ENCODE data around the gene PTH1R.
A peak's percentile ranks its signal among the peaks of the same experiment; 100 is the strongest.

Gene PTH1R

DNA sequence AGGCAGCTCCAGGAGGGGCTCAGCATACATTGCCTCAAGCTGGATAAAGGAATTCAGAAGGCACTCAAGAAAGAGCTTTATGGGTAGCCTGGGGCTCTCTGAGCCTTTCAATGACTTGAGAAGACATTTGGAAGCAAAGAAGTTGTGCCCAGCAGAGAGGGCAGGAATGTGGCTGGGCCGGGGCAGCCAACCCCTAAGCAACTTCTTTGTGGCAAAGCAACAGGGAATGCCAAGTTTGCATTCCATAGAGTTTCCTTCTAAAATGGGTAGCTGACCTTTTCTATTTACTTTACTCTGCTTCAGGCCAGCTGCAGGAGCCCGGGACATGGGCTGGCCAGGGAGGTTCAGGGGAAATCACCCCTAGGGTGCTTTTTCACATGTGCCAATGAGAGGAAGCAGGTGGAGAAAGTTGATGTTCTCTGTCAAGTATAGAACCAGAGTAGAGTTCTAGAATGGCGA is 53.5 kb downstream of the PTH1R start:
- no peak for DNase-seq (ENCODE audit: low read depth)

DNA sequence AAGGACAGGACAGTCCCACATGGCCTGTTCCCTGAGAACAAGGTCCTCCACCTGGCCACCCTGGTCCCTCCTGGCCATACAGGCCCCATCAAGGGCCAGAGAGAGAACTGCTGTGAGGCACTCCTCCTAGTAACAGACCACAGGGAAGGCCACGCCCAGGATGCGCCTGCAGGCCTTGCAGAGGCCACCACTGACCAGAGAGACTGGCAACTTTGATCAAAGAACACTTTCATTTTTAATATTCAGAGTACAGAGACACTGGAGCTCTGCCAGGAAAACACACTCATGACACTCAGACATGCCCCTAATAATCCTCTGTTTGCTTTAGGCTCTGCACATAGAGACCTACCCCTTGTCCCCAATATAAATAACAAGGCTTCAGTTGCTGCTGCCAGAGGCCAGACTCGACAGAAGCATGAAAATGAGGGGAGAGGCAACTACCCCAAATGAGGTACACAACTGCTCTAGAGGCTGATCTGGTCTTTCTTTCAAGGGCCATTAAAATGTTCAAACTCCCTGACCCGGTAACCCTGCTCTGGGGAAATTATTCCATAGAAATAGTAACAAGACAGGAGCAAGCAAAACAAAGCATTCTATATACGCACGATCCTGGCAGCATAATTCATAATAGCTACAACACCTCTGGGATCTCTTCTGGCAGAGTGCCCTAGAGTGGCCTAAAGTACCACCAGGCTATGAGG is 54.3 kb downstream of the PTH1R start:
- no peak for DNase-seq (ENCODE audit: low read depth)

DNA sequence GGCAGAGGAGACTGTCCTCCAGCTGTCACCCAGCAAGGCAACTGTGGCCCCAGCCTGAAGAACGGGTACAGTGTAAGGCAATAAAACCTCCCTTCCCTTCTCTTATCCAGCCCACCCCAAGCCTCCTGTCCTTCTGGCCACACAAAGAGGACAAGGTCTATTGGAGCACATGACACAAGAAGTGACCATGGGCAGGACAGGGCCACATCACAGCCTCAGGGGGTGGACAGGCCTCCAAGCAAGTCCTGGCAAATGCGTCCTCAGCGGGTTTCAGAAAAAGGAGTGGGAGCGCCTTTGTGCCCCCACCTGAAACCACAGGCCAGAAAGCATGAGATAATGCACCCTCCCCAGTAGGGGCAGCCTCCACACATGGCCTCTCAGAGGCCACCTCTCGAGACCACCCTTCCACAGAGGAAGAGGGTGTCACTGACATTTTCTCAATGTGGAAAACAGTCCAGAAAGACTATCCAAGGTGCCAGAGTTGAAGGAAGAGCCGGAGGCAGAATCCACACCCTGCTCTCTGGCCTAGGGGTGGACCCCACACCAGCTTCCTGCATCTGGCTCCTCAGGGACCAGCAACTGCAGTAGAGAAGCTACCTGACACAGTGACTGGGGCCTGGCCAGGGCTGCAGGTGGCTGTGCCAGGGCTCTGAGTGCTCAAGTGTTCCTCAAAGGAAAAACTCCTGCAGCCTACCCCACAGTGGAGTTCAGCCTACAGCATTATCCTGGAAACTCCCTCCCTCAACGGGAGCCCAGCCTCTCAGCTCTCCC is 55.1 kb downstream of the PTH1R start:
- no peak for DNase-seq (ENCODE audit: low read depth)

DNA sequence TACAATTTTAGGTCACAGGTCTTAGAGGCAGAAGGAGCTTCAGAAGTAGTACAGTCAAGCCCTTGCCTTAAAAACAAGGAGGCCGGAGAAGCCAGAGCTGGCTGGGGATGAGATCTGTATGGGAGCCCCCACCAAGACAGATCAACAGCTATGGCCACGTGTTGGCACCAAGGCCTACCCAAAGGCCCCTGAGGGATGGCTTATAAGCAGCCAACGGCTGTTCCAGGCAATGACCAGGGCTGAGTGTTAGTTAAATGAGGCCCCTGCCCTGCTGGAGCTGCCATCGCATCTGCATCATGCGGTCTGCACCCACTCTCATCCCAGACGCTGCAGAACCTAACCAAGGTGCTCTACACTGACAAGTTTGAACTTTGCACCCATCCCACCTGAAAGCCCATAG is 55.7 kb downstream of the PTH1R start:
- DNase-seq (ENCODE audit: low read depth): no peak

DNA sequence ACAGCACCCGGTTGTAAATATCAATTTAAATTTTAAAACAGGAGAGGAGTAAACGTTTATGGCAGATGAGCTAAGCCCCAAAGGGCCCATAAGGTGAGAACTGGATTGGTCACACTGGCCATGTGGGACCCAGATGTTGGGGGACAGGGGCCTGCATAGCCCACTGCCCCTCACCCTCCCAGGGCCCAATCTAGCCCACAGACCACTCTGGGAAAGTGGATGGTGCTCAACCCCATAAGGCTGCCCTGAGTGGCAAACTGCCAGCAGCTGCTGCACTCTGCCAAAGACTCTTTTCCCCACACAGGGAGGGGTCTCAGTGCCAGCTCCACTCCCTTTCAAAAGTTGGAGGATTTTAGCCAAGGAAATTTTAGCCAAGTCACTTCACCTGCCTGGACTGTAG is 56.6 kb downstream of the PTH1R start:
- no peak for DNase-seq (ENCODE audit: low read depth)

DNA sequence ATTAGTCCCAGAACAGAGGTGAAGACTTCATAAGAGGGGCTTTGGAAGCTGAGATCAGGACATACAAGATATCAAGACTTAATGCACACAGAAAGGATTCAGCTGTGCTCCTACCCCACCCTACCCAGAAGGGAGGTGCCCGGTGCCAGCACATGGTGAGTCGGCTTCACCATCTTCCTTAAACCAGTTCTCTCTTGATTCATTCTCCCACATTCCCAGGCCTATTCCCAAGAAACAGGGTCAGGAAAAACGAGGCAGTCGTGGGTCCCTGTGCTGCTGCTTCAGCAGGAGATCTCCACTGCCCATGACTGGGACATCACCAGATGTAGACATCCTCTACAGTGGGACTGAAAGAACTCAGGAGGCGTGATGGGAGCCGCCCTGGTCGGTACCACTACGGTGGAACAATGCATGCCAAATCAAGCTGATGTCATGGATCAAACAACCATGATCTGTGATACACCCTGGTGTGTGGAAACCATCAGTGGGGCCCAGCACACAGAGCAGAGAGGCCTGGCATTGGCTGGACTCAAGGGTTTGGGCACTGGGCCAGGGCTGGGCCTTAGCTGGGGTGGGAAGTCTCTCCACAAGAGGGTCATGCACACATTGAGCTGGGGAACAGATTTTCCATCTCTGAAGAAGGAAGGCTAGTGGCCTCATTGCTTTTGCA is 57.1 kb downstream of the PTH1R start:
- DNase-seq (ENCODE audit: low read depth): no peak

DNA sequence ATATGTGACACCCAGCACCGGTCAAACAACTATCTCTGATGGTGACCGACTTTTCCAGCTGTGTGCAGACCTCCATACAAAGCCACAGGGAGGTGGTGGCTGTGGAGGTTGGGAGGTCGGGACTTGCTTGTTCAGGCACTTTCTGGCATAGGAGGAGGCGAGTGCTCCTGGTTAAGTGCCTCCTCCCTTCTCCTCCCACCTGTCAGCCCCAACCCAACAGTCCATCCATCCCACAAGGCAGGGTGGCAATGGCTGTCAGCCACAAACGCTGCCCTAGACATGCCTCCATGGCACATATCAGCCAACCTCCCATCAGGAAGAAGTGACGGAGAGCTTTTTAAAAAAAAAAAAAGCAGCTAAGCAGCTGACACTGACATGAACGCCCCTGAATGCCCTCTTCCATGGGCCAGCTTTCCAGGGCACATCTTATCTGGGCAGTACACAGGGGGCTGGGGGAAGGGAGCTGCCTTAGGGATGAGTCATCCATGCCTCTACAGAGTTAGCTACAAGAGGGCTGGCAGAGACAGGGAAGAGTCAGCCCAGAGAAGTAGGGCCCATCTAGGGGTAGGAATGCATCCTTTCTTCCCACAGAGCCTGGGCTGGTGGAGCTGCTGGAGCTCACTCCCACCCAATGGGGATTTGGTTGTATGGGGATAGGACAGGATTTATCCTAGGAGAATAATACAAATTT is 57.8 kb downstream of the PTH1R start:
- DNase-seq (ENCODE audit: low read depth): no peak

DNA sequence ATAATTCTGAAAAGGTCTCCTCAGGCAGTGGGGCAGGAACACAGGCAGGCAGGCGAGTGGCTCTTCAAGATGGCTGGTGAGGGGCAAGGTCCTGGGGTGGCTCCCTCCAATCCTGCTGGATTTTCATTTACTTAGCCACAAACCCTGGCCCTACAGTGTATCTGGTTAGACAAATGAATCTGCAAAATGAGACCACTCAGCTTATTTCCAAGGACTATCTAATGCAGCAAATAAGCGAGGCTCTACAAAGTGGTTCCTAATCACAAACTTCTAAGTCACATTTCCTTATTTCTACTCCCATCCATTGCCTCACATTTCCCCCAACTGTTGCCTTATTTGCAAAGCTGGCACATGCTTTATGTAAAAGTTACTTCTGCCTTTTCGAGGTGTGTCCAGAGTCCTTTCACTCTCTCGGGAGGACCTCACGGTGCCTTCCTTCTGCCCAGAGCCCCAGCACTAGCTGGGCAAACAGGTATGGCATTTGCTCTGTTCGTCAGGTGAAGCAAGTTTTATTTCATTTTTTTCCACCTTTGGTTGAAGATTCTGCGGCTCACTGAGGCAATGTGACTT is 58.6 kb downstream of the PTH1R start:
- no peak for DNase-seq (ENCODE audit: low read depth)

DNA sequence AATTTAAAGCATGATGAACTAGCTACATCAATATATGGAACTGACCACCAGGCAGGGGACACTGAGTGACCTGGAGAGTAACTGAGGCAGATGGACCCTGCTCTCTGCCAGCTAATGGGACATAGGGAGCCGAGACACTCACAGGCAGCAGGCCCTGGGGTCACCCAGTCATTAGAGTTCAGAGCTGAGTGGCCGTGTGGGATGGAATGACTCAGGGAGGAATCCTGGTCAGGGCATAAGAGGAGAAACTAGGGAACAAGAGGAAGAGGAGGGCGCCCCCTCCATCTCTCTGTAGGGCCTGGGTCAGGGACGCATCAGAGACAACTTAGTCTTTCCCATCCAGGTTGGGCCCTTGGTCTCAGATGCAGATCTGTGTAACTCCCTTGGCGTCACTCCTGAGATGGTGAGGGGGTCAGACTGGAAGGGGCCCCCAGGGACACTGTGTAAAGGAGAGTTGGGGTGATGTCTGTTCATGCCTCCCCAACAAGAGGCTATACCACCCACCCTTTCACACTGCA is 59.3 kb downstream of the PTH1R start:
- DNase-seq (ENCODE audit: low read depth): no peak

DNA sequence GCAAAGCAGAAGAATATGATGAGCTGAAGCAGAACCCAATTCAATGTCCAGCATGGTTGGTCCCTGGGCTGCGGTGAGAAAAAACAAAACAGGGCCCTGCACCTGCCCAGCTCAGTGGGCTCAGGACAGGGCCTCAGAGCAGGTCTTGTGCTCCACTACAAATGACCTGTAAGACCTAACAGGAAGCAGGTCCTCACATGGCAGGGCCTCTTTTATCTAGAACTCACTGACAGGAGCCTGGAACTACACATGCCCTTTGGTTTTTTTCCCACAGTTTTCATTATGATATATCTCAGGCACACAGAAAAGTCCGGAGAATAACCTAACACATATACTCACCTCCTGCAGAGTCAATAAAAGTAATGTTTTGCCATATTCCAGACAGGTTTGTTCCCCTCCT is 60.6 kb downstream of the PTH1R start:
- no peak for DNase-seq (ENCODE audit: low read depth)

DNA sequence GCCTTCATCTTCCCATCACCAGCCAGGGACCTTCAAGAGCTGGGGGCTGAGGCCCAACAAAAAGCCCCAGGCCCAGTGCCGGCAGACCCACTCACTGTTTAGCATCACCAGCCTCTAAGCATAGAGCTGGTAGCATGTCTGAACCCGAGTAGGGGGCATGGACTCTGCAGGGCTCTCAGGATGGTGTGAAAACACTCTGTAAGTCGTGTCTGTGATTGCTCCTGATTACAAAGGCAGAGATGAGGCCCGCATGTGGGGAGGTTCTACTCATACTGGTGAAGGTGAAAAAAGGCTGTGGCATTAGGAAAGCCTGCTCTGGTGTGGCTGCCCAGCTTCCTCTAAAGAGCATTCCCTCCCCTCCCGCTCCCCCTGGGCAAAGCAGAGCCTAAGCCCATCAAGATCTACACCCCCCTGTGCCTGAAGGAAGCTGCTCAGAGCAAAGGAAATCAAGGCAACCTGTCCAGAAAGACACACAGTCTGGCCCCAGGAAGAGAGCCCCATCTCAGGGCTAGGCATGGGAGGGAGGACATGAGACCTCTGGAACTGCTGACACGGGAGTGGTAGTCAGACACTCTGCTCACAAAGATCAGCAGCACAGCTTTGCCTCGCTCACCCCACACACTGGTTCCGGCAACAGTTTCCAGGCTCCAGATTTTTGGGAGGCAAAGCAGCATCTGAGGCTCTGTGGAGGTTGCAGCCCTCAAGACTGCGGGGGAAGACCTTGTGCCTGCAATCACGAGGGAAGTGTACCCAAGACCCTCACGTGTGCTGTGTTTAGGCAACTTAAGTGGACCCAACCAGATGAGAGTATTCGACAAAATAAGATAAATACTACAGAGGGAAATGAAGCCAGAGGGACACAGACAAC is 62.3 kb downstream of the PTH1R start:
- DNase-seq (ENCODE audit: low read depth): no peak

DNA sequence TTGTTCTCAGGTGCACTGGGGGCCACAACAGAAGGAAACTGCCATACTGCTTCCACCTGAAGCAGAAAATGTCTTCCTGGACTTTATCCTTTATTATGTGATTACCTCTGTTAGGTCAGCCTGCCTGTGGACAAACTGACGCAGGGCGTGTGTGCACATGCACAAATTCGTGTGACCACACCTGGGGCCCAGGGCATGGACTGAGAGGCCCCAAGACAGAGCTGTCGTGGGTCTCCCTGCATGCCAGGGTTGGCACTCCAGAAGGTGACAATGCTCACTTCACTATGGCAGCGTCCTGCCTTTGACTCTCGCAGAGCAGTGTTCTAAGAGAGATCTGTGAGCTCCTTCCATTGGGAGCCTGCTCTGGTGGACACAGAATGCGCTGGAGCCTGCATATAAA is 64.6 kb downstream of the PTH1R start:
- no peak for DNase-seq (ENCODE audit: low read depth)

DNA sequence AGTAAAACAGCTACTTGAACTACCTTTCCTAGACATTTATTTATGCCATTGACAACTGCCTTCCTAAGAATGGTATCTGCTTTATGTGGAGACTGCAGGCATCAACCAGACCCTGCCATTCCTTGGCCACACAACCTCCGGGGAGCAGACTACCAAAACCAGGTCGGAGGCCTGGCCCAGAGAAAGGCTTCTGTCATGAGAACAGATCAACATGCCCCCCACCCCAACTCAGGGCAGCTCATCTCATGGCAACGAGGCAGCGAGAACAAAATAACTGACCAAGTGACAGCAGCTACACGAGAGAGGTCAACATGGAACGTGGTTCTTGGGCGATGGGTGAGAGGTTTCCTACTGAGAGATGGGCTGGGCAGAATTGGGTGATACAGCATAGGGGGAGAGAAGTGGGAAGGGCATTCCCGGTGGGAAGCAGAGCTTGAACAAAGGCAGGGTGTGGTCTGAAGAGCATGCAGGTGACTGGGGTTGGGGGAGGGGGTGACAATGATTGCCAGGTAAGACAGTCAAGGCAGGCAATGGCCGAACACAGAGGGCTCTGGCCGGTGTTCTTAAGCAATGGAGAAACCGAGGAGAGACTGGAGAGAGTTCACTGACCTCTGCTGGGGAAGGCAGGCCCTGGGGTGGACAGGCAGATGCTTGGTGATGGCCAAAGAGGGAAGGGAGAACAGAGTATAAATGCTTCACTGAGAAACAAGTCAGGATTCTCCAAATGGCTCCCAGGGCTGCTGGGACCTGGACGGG is 65.1 kb downstream of the PTH1R start:
- DNase-seq (ENCODE audit: low read depth): no peak

DNA sequence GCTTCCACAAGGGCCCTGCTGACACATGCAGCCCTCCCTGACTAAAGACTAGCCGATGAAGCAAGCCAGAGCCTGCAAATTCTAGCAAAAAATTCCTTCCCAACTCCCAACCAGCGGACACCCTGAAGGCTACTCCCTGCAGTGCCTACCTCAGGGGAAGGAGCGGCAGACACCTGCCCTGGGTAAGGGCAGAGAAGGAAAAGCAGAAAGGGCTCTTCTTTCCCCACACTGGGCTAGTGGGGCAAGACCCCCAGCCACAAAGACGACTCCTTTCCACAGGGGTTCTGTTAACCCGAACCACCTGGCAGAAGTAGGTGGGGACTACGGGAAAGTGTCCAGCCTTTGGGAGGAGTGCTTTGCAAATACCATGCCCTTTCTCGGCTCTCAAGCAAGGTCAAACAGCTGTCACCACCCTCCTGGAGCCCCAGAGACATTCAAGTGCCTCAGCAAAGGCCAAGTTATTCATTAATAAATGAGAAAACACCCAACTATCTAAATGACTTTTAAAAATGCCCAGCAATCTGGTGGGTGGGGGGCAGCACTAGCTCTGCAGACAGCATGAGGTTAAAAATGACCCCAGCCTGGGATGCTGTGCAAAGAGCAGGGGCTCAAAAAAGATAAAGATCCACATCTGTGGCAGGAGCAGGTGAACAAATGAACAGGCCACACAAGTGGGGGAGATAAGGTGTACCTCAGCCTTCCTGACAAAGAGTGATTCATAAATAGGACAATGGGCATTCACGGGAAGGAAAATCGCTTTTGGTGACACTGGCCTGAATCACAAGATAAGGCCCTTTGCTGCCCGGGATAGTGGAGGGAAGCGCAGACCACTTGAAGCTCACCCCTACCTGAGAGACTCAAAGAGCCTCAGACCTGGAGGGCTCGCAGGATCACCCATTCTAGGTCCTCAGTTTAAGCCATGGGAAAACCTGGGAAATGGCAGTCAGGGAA is 66.0 kb downstream of the PTH1R start:
- no peak for DNase-seq (ENCODE audit: low read depth)

DNA sequence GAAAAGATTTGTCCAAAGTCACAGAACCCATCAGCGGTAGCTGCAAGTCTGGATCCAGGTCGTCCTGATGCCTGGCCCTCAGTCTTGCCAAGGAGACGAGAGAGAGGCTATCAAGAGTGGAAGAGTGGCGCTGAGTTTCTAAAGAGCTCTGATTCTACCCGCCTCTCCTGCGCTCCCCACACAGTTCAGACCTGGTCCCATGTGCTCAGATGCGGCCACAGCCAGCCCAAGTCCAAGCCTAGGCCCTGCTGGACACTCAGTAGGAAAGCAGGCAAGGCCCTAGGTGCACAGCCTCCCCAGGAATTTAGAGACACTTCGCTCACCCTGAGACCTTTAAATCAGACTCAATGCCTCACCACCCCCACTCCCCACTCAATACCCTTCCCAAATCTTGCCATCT is 66.7 kb downstream of the PTH1R start:
- no peak for DNase-seq (ENCODE audit: low read depth)

DNA sequence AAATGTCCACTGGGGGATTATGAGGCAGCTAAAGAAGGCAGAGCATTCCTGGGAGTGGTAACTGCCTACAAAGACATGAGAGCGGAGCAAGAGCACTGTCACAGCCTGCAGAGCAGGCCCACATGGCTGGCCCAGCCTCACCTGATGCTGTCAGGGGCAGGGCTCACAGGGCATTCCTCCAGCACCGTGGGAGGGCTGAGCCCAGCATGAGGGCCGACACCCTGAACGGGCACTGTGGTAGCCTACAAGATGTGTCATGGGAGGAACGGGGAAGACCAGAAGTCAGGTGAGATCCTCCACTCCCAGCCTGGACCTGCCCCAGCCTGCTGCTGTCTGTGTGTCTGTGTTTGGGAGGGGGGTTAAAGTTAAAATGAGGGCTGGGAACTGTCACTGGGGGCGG is 68.9 kb downstream of the PTH1R start:
- DNase-seq (ENCODE audit: low read depth): no peak

DNA sequence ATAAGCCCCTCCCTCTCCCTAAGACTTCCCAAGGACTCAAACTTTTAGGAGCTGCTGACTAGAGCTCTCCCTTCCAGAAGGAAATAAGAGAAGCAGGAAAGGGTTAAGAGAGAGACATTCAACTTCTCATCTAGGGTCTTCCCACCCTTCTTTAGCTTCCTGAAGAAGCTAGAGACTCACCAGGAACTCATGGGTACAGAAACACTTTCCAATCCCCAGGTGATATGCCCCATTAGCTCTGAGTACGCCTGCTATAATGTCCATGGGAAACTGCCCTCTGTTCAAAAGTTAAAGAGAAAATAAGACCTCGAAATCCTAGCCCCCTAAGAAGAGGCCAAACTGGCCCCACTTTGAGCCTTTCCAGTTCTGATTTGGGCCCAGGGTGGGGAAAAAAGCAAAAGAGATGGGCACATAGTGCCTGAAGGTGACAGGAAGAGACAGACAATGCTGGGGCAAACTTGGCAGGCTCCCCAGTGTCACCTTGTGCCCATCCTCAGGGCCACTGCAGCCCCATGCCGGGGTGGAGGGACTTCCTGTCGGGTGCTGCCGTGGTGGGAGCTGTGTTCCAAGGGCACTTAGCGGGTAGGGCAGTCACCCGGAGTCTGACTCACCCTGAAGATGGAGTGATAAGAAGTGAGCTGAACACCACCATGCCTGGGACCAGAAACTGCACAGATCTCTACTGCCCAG is 69.5 kb downstream of the PTH1R start:
- DNase-seq (ENCODE audit: low read depth): peak; percentile 71

DNA sequence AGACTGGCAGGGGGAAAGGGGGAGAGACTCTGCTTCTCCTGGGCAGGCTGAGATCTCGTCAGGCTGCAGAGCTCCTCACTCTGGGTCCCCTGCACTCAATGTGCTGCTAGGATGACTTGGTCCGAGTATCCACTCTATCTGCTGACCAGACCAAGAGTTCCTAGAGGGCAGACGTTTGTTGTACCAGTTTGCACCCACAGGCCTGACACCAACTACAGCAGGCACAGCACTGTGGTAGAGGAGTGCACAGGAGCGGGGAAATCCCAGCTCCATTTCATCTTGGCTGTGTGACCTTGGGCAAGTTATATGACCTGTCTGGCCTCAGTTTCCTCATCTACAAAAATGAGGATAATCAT is 70.0 kb downstream of the PTH1R start:
- DNase-seq (ENCODE audit: low read depth): no peak
